Neuronal stem cell (in vitro differentiated cells): ENCODE data around the gene CDK16.

ENCODE experiments used
- DNase-seq: peaks from one replicate; pipeline ENCODE4 v3.0.0-alpha.2; 2013; ENCODE audit warnings: low spot score
- H2AFZ ChIP-seq: one replicate; pipeline ENCODE4 v1.6.1; 2013; ENCODE audit warnings: mild to moderate bottlenecking, low read length, inconsistent platforms
- H2AK5ac ChIP-seq: 2 replicates; pipeline ENCODE4 v1.6.1; 2013; ENCODE audit warnings: low read depth, mild to moderate bottlenecking, inconsistent platforms, low read length, moderate library complexity, mixed read lengths
- H2BK120ac ChIP-seq: 2 replicates; pipeline ENCODE4 v1.6.1; 2013; ENCODE audit warnings: low read depth, mild to moderate bottlenecking, inconsistent platforms, low read length, moderate library complexity, mixed read lengths
- H2BK12ac ChIP-seq: one replicate; pipeline ENCODE4 v1.6.1; 2013; ENCODE audit warnings: low read length, inconsistent platforms
- H2BK15ac ChIP-seq: 2 replicates; pipeline ENCODE4 v1.6.1; 2013; ENCODE audit warnings: mild to moderate bottlenecking, low read length, inconsistent platforms, mixed read lengths
- H2BK5ac ChIP-seq: one replicate; pipeline ENCODE4 v1.6.1; 2013; ENCODE audit warnings: inconsistent platforms, mild to moderate bottlenecking, low read length, moderate library complexity
- H3K14ac ChIP-seq: one replicate; pipeline ENCODE4 v1.6.1; 2013; ENCODE audit warnings: low read length, inconsistent platforms
- H3K18ac ChIP-seq: 2 replicates; pipeline ENCODE4 v1.6.1; 2013; ENCODE audit warnings: low read length, inconsistent platforms
- H3K23ac ChIP-seq: 2 replicates; pipeline ENCODE4 v1.6.1; 2013; ENCODE audit warnings: low read depth, mild to moderate bottlenecking, mixed read lengths, low read length, inconsistent platforms; ENCODE audit not compliant: poor library complexity
- H3K27ac ChIP-seq: replicated peaks from 3 replicates; pipeline ENCODE4 v1.5.1; 2013; ENCODE audit warnings: low read length, inconsistent platforms
- H3K27me3 ChIP-seq, 3 experiments: 2 replicates each; pipeline ENCODE4 v1.6.1; 2013; ENCODE audit warnings: low read length in 3 of 3, mild to moderate bottlenecking in 2 of 3, inconsistent platforms in 1 of 3, low read depth in 1 of 3, mixed read lengths in 1 of 3, moderate library complexity in 1 of 3; ENCODE audit not compliant: control insufficient read depth in 3 of 3, insufficient read depth in 3 of 3
- H3K36me3 ChIP-seq, 2 donors: replicated peaks in 1 of 2; 2 replicates each; pipeline ENCODE4 v1.6.1; 2013; ENCODE audit warnings: low read length in 2 of 2; ENCODE audit not compliant: control insufficient read depth in 2 of 2, insufficient read depth in 2 of 2
- H3K4ac ChIP-seq: 2 replicates; pipeline ENCODE4 v1.6.1; 2013; ENCODE audit warnings: inconsistent platforms, mild to moderate bottlenecking, low read length, moderate library complexity
- H3K4me1 ChIP-seq, 2 donors: 1 replicate in 1 of 2; 2 replicates in 1 of 2; pipeline ENCODE4 v1.6.1; 2013; ENCODE audit warnings: low read length in 2 of 2, low read depth in 1 of 2; ENCODE audit not compliant: control insufficient read depth in 2 of 2, insufficient read depth in 1 of 2
- H3K4me2 ChIP-seq: one replicate; pipeline ENCODE4 v1.6.1; 2013; ENCODE audit warnings: mild to moderate bottlenecking, low read length, inconsistent platforms; ENCODE audit not compliant: insufficient read depth, poor library complexity, severe bottlenecking
- H3K4me3 ChIP-seq, 2 donors: 2 replicates each; pipeline ENCODE4 v1.5.1; 2013; ENCODE audit warnings: low read length in 2 of 2, mild to moderate bottlenecking in 2 of 2, inconsistent platforms in 1 of 2, moderate library complexity in 1 of 2
- H3K79me1 ChIP-seq: one replicate; pipeline ENCODE4 v1.6.1; 2013; ENCODE audit warnings: low read depth, mild to moderate bottlenecking, inconsistent platforms, low read length, moderate library complexity
- H3K9ac ChIP-seq: one replicate; pipeline ENCODE4 v1.6.1; 2013; ENCODE audit warnings: mild to moderate bottlenecking, low read depth, low read length, inconsistent platforms; ENCODE audit not compliant: poor library complexity
- H3K9me3 ChIP-seq, 2 donors: replicated peaks in 1 of 2; 2 replicates each; pipeline versions ENCODE3 to v1.6.1; 2013; ENCODE audit warnings: low read length in 2 of 2, mild to moderate bottlenecking in 2 of 2, inconsistent platforms in 1 of 2, low read depth in 1 of 2, mixed read lengths in 1 of 2, moderate library complexity in 1 of 2; ENCODE audit not compliant: control insufficient read depth in 2 of 2, insufficient read depth in 1 of 2
- H4K8ac ChIP-seq: one replicate; pipeline ENCODE4 v1.6.1; 2013; ENCODE audit warnings: low read depth, mild to moderate bottlenecking, inconsistent platforms, low read length, moderate library complexity
- H4K91ac ChIP-seq: one replicate; pipeline ENCODE4 v1.6.1; 2013; ENCODE audit warnings: low read length, low read depth, mild to moderate bottlenecking, inconsistent platforms; ENCODE audit not compliant: poor library complexity
- WGBS, 2 donors: extraction: QIAGEN DNeasy Blood & Tissue Kit; methylation state at CpG; one replicate each; pipeline ENCODE4 v1.1.7; 2013; ENCODE audit warnings: missing lambda C conversion rate in 2 of 2, mixed read lengths in 1 of 2; ENCODE audit not compliant: insufficient read length in 2 of 2, insufficient replicate concordance in 1 of 2; ENCODE audit errors: extremely low coverage in 2 of 2; 5-methylcytosine and 5-hydroxymethylcytosine counted together

CDK16 gene

GRCh38 chrX:47193475-47194193, 24.8 kb upstream of the CDK16 start, which contains the start of gene UBA1:
UBA1 (plus strand) TSS chrX:47193829; CDS start chrX:47198803, 4,974 bp downstream.
- no peaks in the 10 kb centered on the region for H3K27me3 ChIP-seq
- H3K4me2 ChIP-seq: peak within 1 kb of the TSS; percentile 69
- peaks cover 4 to 39% of the 10 kb centered on the region in 2 donors for H3K36me3 ChIP-seq
- H2BK5ac ChIP-seq: peak within 1 kb of the TSS; percentile 93
- no peak within 1 kb of the TSS for H4K91ac ChIP-seq
- H3K4me3 ChIP-seq: peak within 1 kb of the TSS; percentile 96 to 97
- H2AK5ac ChIP-seq: no peak within 1 kb of the TSS
- peaks cover 21 to 30% of the 10 kb centered on the region in 2 donors for H3K4me1 ChIP-seq
- no peaks in the 10 kb centered on the region for H3K9me3 ChIP-seq
- H3K4ac ChIP-seq: peak within 1 kb of the TSS; percentile 53
- no peak within 1 kb of the TSS for H4K8ac ChIP-seq
- peak within 1 kb of the TSS; percentile 88 for H3K9ac ChIP-seq
- H3K23ac ChIP-seq: peak within 1 kb of the TSS; percentile 96
- H2BK12ac ChIP-seq: no peak within 1 kb of the TSS
- H3K14ac ChIP-seq: no peak within 1 kb of the TSS
- peaks cover 2% of the 10 kb centered on the region for H3K79me1 ChIP-seq
- DNase-seq: peak; percentile 95
- H3K27ac ChIP-seq: no peak within 1 kb of the TSS
- no peak within 1 kb of the TSS for H2BK120ac ChIP-seq
- H2BK15ac ChIP-seq: no peak within 1 kb of the TSS
- peak within 1 kb of the TSS; percentile 91 for H2AFZ ChIP-seq
- peak within 1 kb of the TSS; percentile 92 for H3K18ac ChIP-seq
- no CpG with 5 or more reads among the region's 50 CpGs for WGBS, 2 donors

- Histone ChIP-seq H4K8ac (no peak overlapping the region), H2AFZ (peak overlapping the region; percentile 91), H3K4ac (no peak overlapping the region), H3K4me2 (peak overlapping the region; percentile 69), H2BK12ac (no peak overlapping the region), H3K4me1 (peaks cover 21 to 30% of the 10 kb centered on the region in 2 donors), H3K36me3 (peaks cover 10 to 46% of the 10 kb centered on the region in 2 donors), H3K27ac (no peak overlapping the region), H3K4me3 (peak overlapping the region; percentile 96 to 97), H3K9ac (peak overlapping the region; percentile 88), H2AK5ac (no peak overlapping the region), H3K9me3 (no peaks in the 10 kb centered on the region), H3K18ac (peak overlapping the region; percentile 92), H2BK120ac (no peak overlapping the region), H3K23ac (peak overlapping the region; percentile 96), H3K27me3 (no peaks in the 10 kb centered on the region), H3K14ac (no peak overlapping the region), H2BK5ac (peak overlapping the region; percentile 93), H2BK15ac (no peak overlapping the region), H4K91ac (no peak overlapping the region), H3K79me1 (peaks cover 2% of the 10 kb centered on the region)
- DNase-seq: no peak
- no CpG with 5 or more reads among the region's 14 CpGs for WGBS, 2 donors
Measured at GRCh38 chrX:47194194-47194787, 24.2 kb upstream of the CDK16 start.

- Histone ChIP-seq H3K4me2 (peak overlapping the region; percentile 11), H2BK15ac (no peak overlapping the region), H3K27me3 (no peaks in the 10 kb centered on the region), H2BK12ac (no peak overlapping the region), H3K36me3 (peaks cover 25 to 62% of the 10 kb centered on the region in 2 donors), H3K18ac (no peak overlapping the region), H3K27ac (no peak overlapping the region), H2AK5ac (no peak overlapping the region), H2BK120ac (no peak overlapping the region), H3K9ac (no peak overlapping the region), H4K91ac (no peak overlapping the region), H3K4me1 (peaks cover 21 to 28% of the 10 kb centered on the region in 2 donors), H3K4me3 (peak overlapping the region in 1 of 2 donors; percentile 19), H3K4ac (no peak overlapping the region), H3K79me1 (peaks cover 7% of the 10 kb centered on the region), H2AFZ (no peak overlapping the region), H3K23ac (no peak overlapping the region), H4K8ac (no peak overlapping the region), H3K14ac (no peak overlapping the region), H2BK5ac (no peak overlapping the region), H3K9me3 (no peaks in the 10 kb centered on the region)
- no CpG with 5 or more reads among the region's 3 CpGs for WGBS, 2 donors
- no peak for DNase-seq
Measured at GRCh38 chrX:47196098-47196497, 22.4 kb upstream of the CDK16 start.

GRCh38 chrX:47197526-47197925, 21.0 kb upstream of the CDK16 start:
- Histone ChIP-seq H3K23ac (no peak overlapping the region), H2BK15ac (no peak overlapping the region), H4K91ac (no peak overlapping the region), H3K4me1 (peaks cover 21 to 27% of the 10 kb centered on the region in 2 donors), H3K9ac (no peak overlapping the region), H2AK5ac (no peak overlapping the region), H3K27me3 (no peaks in the 10 kb centered on the region), H2BK12ac (no peak overlapping the region), H4K8ac (no peak overlapping the region), H3K14ac (no peak overlapping the region), H2AFZ (no peak overlapping the region), H3K4me3 (no peak overlapping the region), H3K79me1 (peaks cover 11% of the 10 kb centered on the region), H3K27ac (no peak overlapping the region), H3K18ac (no peak overlapping the region), H3K4me2 (no peak overlapping the region), H2BK5ac (no peak overlapping the region), H3K9me3 (no peaks in the 10 kb centered on the region), H3K36me3 (peaks cover 38 to 77% of the 10 kb centered on the region in 2 donors), H2BK120ac (no peak overlapping the region), H3K4ac (no peak overlapping the region)
- DNase-seq: no peak
- WGBS, 2 donors: no CpG with 5 or more reads among the region's 7 CpGs
